Measurements from ENCODE around the gene PLCB3. TPM values are rescaled to one million over a fixed set of nuclear protein-coding genes. Genes with fewer than 3 reads are reported as not detected.

The PLCB3 gene
- polyA plus RNA-seq (2011; rRNA removed) (17.9 and 30.2 TPM in 2 replicates), polyA minus RNA-seq (2011; rRNA and poly(A)+ RNA removed) (45.3 and 50.4 TPM in 2 replicates)

DNA sequence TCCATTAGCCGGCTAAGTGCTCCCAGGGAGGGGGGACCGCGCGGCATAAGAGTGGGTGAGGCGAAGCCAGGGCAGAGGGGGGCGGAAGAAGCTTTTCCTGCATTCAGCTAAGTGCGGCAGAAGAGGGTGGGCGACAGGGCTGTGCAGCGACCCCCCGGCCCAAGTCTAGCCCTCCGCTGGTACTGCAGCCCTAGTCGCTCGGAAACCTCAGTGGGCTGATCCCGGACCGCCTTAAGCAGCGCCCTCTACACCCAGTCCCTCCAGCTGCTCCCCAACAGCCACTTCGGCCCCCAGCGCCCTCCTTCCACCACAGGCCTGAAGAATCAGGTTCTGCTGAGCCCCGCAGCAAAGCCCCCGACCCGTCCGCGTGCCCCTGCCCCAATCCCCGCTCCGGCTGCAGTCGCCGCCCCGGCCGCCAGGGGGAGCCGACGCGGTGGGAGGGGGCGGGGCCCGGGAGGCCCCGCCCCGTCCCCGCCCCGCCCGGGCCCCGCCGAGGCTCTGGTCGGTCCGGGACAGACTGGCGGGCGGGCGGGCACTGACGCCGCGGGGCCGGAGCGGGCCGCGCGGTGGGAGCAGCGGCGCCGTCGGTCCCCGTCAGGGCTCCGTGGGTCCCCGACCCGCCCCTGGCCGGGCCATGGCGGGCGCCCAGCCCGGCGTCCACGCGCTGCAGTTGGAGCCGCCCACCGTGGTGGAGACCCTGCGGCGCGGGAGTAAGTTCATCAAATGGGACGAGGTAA is at the start of gene PLCB3:
Gene PLCB3 (plus strand): TSS at position 515 of the 737 bp plus-strand sequence. CDS start 120 bp downstream, at position 635.
- ChIA-PET CTCF (interaction anchor here (0.6 to 8.2 kb wide), 27 partner anchors 8 to 106 kb away, joined by 3 to 92 read pairs (median 5); partner anchors contain the start of genes CATSPERZ, DNAJC4, ESRRA and FERMT3), POLR2A (no interaction called here)
- peak within 1 kb of the TSS; percentile 79 for H3K4me3 ChIP-seq (ENCODE audit: low read depth, low read length)
- no peak for DNase-seq (ENCODE audit: low read depth)
- no peaks in the 10 kb centered on the region for H3K27me3 ChIP-seq (ENCODE audit: control insufficient read depth, insufficient read depth, low read length)
- H3K36me3 ChIP-seq (ENCODE audit: control insufficient read depth, insufficient read depth, low read length): peaks cover 10% of the 10 kb centered on the region
- TF ChIP-seq, protein P1, sequence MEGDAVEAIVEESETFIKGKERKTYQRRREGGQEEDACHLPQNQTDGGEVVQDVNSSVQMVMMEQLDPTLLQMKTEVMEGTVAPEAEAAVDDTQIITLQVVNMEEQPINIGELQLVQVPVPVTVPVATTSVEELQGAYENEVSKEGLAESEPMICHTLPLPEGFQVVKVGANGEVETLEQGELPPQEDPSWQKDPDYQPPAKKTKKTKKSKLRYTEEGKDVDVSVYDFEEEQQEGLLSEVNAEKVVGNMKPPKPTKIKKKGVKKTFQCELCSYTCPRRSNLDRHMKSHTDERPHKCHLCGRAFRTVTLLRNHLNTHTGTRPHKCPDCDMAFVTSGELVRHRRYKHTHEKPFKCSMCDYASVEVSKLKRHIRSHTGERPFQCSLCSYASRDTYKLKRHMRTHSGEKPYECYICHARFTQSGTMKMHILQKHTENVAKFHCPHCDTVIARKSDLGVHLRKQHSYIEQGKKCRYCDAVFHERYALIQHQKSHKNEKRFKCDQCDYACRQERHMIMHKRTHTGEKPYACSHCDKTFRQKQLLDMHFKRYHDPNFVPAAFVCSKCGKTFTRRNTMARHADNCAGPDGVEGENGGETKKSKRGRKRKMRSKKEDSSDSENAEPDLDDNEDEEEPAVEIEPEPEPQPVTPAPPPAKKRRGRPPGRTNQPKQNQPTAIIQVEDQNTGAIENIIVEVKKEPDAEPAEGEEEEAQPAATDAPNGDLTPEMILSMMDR (IDR thresholded peaks at IDR 0.05; ENCODE audit: insufficient read depth, low read depth, low read length): peak; percentile 68

- no peak for DNase-seq (ENCODE audit: low read depth)
- no peak overlapping the region for H3K4me3 ChIP-seq (ENCODE audit: low read depth, low read length)
- peaks cover 36% of the 10 kb centered on the region for H3K36me3 ChIP-seq (ENCODE audit: control insufficient read depth, insufficient read depth, low read length)
- ChIA-PET POLR2A (no interaction called here), CTCF (interaction anchor here (16.6 kb wide), 1 partner anchor 101 kb away, joined by 229 read pairs; the partner anchor contains the start of genes CATSPERZ and ESRRA)
- no peaks in the 10 kb centered on the region for H3K27me3 ChIP-seq (ENCODE audit: control insufficient read depth, insufficient read depth, low read length)
- TF ChIP-seq, protein P1 (IDR thresholded peaks at IDR 0.05; ENCODE audit: insufficient read depth, low read depth, low read length): no peak
Observed at GRCh38 chr11:64201543-64201942, 49.8 kb upstream of the PLCB3 start.

- TF ChIP-seq, protein P1 (IDR thresholded peaks at IDR 0.05; ENCODE audit: insufficient read depth, low read depth, low read length): no peak
- ChIA-PET CTCF (interaction anchor here (0.6 to 16.6 kb wide), 5 partner anchors 9 to 100 kb away, joined by 3 to 229 read pairs (median 6); partner anchors contain the start of genes CATSPERZ and ESRRA), POLR2A (no interaction called here)
- H3K27me3 ChIP-seq (ENCODE audit: control insufficient read depth, insufficient read depth, low read length): no peaks in the 10 kb centered on the region
- no peak overlapping the region for H3K4me3 ChIP-seq (ENCODE audit: low read depth, low read length)
- peaks cover 29% of the 10 kb centered on the region for H3K36me3 ChIP-seq (ENCODE audit: control insufficient read depth, insufficient read depth, low read length)
- DNase-seq (ENCODE audit: low read depth): no peak
Observed at GRCh38 chr11:64202992-64203391, 48.3 kb upstream of the PLCB3 start.

DNA sequence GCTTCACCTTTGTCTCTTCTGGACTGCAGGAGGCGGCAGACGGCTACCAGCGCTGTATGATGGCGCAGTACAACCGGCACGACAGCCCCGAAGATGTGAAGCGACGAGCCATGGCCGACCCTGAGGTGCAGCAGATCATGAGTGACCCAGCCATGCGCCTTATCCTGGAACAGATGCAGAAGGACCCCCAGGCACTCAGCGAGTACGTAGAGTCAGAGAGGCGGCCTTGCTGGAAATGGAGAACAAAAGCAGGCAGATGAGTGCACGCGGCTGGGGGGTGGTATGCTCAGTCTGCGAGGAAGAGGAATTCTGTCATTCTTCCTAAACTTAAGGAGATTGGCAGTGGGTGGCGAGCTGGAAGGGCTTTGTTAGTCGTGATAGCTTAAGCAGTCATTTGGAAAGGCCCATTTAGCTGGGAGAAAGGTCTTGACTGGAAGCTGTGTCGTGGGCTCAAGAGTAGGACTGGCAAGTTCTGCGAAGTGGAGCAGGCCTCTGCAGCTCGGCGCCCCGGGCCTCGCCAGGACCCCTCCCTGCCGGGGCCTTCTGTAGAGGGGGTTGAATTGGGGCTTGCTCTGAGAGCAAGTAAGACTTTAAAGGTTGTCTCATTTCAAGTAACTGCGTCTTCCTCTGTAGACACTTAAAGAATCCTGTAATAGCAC is 47.8 kb upstream of the PLCB3 start:
- TF ChIP-seq, protein P1 (IDR thresholded peaks at IDR 0.05; ENCODE audit: insufficient read depth, low read depth, low read length): no peak
- ChIA-PET POLR2A (no interaction called here), CTCF (interaction anchor here (0.6 to 16.6 kb wide), 15 partner anchors 10 to 193 kb away, joined by 3 to 229 read pairs (median 9); partner anchors contain the start of genes CATSPERZ, ESRRA, PLCB3 and PPP1R14B)
- Histone ChIP-seq H3K27me3 (ENCODE audit: control insufficient read depth, insufficient read depth, low read length) (no peaks in the 10 kb centered on the region), H3K36me3 (ENCODE audit: control insufficient read depth, insufficient read depth, low read length) (peaks cover 29% of the 10 kb centered on the region), H3K4me3 (ENCODE audit: low read depth, low read length) (no peak overlapping the region)
- DNase-seq (ENCODE audit: low read depth): no peak

DNA sequence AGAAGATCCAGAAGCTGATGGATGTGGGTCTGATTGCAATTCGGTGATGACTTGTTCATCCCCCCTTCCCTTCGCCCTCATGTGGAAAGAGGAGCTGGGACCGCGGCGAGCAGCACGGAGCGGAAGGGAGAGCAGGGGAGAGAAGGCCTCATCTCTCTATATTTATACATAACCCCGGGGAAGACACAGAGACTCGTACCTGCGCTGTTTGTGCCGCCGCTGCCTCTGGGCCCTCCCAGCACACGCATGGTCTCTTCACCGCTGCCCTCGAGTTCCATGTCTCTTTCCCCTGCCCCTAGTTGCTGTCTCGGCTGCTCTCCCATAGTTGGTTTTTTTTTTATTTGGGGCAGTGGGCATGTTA is 47.3 kb upstream of the PLCB3 start:
- TF ChIP-seq, protein P1 (IDR thresholded peaks at IDR 0.05; ENCODE audit: insufficient read depth, low read depth, low read length): no peak
- Histone ChIP-seq H3K27me3 (ENCODE audit: control insufficient read depth, insufficient read depth, low read length) (no peaks in the 10 kb centered on the region), H3K36me3 (ENCODE audit: control insufficient read depth, insufficient read depth, low read length) (peaks cover 29% of the 10 kb centered on the region), H3K4me3 (ENCODE audit: low read depth, low read length) (no peak overlapping the region)
- no peak for DNase-seq (ENCODE audit: low read depth)
- CTCF ChIA-PET: interaction anchor here (0.6 to 16.6 kb wide), 25 partner anchors 10 to 202 kb away, joined by 3 to 229 read pairs (median 6); partner anchors contain the start of genes CATSPERZ, ESRRA, FKBP2 and PLCB3
- POLR2A ChIA-PET: interaction anchor here (0.6 kb wide), 1 partner anchor 12 kb away, joined by 4 read pairs; no protein-coding TSS in a partner anchor
